Stomach smooth muscle (tissue), 2 donors: ENCODE results near the gene LRRC56.

ENCODE experiments used
- H3K27ac ChIP-seq: one replicate; pipeline ENCODE4 v1.7.0; 2013; ENCODE audit warnings: mild to moderate bottlenecking, low read length, inconsistent platforms
- H3K27me3 ChIP-seq, 2 donors: one replicate each; pipeline ENCODE4 v1.7.0; 2013; ENCODE audit warnings: low read length in 2 of 2; ENCODE audit not compliant: insufficient read depth in 2 of 2, control insufficient read depth in 1 of 2
- H3K36me3 ChIP-seq, 2 donors: one replicate each; pipeline ENCODE4 v1.7.0; 2013; ENCODE audit warnings: low read length in 2 of 2; ENCODE audit not compliant: control insufficient read depth in 2 of 2, insufficient read depth in 2 of 2
- H3K4me1 ChIP-seq: one replicate; pipeline ENCODE4 v1.7.0; 2013; ENCODE audit warnings: low read length; ENCODE audit not compliant: control insufficient read depth, insufficient read depth
- H3K4me3 ChIP-seq, 2 donors: one replicate each; pipeline ENCODE4 v1.7.0; 2013; ENCODE audit warnings: low read length in 2 of 2
- H3K9ac ChIP-seq, 2 donors: one replicate each; pipeline ENCODE4 v1.7.0; 2013; ENCODE audit warnings: low read length in 2 of 2, mild to moderate bottlenecking in 1 of 2
- H3K9me3 ChIP-seq, 2 donors: one replicate each; pipeline ENCODE4 v1.7.0; 2013; ENCODE audit warnings: low read length in 2 of 2; ENCODE audit not compliant: control insufficient read depth in 2 of 2
- donor health status: healthy.
- donor health status: Pancreatic carcinoma.

The LRRC56 gene

DNA sequence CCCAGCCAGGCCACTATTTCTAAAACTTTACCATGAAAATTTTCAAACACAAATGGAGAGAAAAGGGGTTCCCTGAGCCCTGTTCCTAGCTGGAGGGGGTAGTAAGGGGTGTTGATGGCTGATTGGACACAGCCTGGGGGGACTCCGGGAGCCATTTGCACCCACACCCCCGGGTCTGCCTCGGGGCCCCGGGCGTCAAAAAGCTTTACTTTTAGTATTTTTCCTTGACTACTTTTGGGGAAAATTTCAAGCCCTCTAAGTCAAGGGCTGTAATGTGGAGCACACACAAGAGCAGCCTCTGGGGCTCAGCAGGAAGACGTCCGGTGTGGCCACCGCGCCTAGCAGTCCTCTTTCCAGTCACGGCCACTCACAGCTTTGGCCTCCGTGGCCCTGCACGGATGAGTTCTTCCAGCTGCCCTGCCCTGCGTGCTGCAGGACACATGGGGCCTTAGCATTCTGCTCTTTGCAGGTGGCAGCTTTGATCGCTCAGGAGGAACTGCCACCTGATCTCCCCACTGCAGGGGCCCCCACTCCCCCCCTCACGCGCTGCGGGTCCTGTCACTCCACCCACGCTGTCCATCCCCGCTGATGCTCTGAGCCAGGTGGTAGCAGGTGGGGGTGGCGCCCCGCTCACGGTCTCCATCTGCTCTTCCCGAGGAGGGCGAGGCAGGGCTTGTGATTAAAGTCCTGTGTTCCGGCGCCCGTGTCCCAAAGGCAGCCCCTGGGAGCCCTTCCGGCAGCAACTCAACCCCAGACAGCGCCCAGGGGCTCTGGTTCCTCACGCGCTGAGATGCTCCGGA lies 44.7 kb upstream of the LRRC56 start:
- H3K27ac ChIP-seq = no peak overlapping the region
- H3K36me3 ChIP-seq = peaks cover 17 to 24% of the 10 kb centered on the region in 2 donors

GRCh38 chr11:494761-495536 lies 42.4 kb upstream of the LRRC56 start:
- H3K9ac ChIP-seq = no peak overlapping the region
- H3K4me1 ChIP-seq = no peaks in the 10 kb centered on the region
- no peak overlapping the region for H3K4me3 ChIP-seq
- H3K27ac ChIP-seq = no peak overlapping the region
- H3K9me3 ChIP-seq = no peaks in the 10 kb centered on the region
- H3K36me3 ChIP-seq = peaks cover 38 to 41% of the 10 kb centered on the region in 2 donors
- no peaks in the 10 kb centered on the region for H3K27me3 ChIP-seq

More for the DNA sequence above, 44.7 kb upstream of the LRRC56 start:
- H3K27me3 ChIP-seq = no peaks in the 10 kb centered on the region
- no peak overlapping the region for H3K4me3 ChIP-seq
- no peak overlapping the region for H3K9ac ChIP-seq
- no peaks in the 10 kb centered on the region for H3K4me1 ChIP-seq
- no peaks in the 10 kb centered on the region for H3K9me3 ChIP-seq

GRCh38 chr11:495537-495931 lies 41.8 kb upstream of the LRRC56 start:
- no peak overlapping the region for H3K4me3 ChIP-seq
- peaks cover 43 to 45% of the 10 kb centered on the region in 2 donors for H3K36me3 ChIP-seq
- no peak overlapping the region for H3K27ac ChIP-seq
- H3K4me1 ChIP-seq = no peaks in the 10 kb centered on the region
- H3K27me3 ChIP-seq = no peaks in the 10 kb centered on the region
- no peaks in the 10 kb centered on the region for H3K9me3 ChIP-seq
- H3K9ac ChIP-seq = no peak overlapping the region

- H3K4me3 ChIP-seq = no peak overlapping the region
- peaks cover 53 to 54% of the 10 kb centered on the region in 2 donors for H3K36me3 ChIP-seq
- H3K27ac ChIP-seq = no peak overlapping the region
- H3K27me3 ChIP-seq = no peaks in the 10 kb centered on the region
- H3K4me1 ChIP-seq = no peaks in the 10 kb centered on the region
- no peaks in the 10 kb centered on the region for H3K9me3 ChIP-seq
- H3K9ac ChIP-seq = no peak overlapping the region
Observed at GRCh38 chr11:496834-497564, 40.3 kb upstream of the LRRC56 start.

GRCh38 chr11:497565-498296 lies 39.6 kb upstream of the LRRC56 start:
- Histone ChIP-seq H3K27me3 (no peaks in the 10 kb centered on the region), H3K4me1 (peaks cover 5% of the 10 kb centered on the region), H3K36me3 (peaks cover 53 to 56% of the 10 kb centered on the region in 2 donors), H3K27ac (no peak overlapping the region), H3K9ac (no peak overlapping the region), H3K9me3 (no peaks in the 10 kb centered on the region), H3K4me3 (no peak overlapping the region)

- Histone ChIP-seq H3K4me3 (no peak overlapping the region), H3K27me3 (no peaks in the 10 kb centered on the region), H3K9me3 (no peaks in the 10 kb centered on the region), H3K4me1 (peaks cover 8% of the 10 kb centered on the region), H3K9ac (no peak overlapping the region), H3K27ac (no peak overlapping the region), H3K36me3 (peaks cover 53 to 56% of the 10 kb centered on the region in 2 donors)
Observed at GRCh38 chr11:498297-499181, 38.8 kb upstream of the LRRC56 start.

GRCh38 chr11:499201-500076 lies 37.9 kb upstream of the LRRC56 start:
- Histone ChIP-seq H3K9ac (no peak overlapping the region), H3K27ac (no peak overlapping the region), H3K9me3 (no peaks in the 10 kb centered on the region), H3K36me3 (peaks cover 51 to 53% of the 10 kb centered on the region in 2 donors), H3K4me1 (peaks cover 17% of the 10 kb centered on the region), H3K4me3 (no peak overlapping the region), H3K27me3 (no peaks in the 10 kb centered on the region)

GRCh38 chr11:501001-501682 lies 36.2 kb upstream of the LRRC56 start:
- H3K9me3 ChIP-seq = no peaks in the 10 kb centered on the region
- no peaks in the 10 kb centered on the region for H3K27me3 ChIP-seq
- H3K4me3 ChIP-seq = no peak overlapping the region
- H3K36me3 ChIP-seq = peaks cover 47% of the 10 kb centered on the region in 2 donors
- no peak overlapping the region for H3K9ac ChIP-seq
- no peak overlapping the region for H3K27ac ChIP-seq
- H3K4me1 ChIP-seq = peaks cover 32% of the 10 kb centered on the region
